ENCODE results near the gene LATS1.
"Not testable (repeated sequence)": the region's sequence is repeated elsewhere in the genome, so short reads cannot be mapped to it uniquely, and the experiment has no call there.

Gene LATS1

DNA sequence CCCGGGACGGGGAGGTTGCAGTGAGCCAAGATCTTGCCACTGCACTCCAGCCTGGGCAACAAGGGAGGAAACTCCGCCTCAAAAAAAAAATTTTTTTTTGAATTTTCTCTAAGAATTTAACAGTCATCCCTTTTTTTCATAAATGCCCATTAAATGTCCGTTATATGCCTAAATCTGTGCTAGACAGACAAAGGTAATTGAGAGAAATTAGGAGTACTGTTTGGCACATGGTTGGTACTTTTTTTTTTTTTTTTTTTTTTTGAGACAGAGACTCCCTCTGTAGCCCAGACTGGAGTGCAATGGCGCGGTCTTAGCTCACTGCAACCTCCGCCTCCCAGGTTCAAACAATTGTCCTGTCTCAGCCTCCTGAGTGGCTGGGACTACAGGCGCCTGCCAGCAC lies 33.3 kb upstream of the LATS1 start:
- Histone ChIP-seq H3K27me3 (ENCODE audit: insufficient read depth, low read length) (no peaks in the 10 kb centered on the region), H3K4me3 (ENCODE audit: low read depth, low read length) (peak overlapping the region; percentile 97), H3K27ac (ENCODE audit: low read depth, low read length) (no peak overlapping the region), H3K79me2 (ENCODE audit: control insufficient read depth, insufficient read depth, low read length, unreplicated experiment) (peaks cover 68% of the 10 kb centered on the region), H3K4me1 (ENCODE audit: control insufficient read depth, insufficient read depth, low read length, unreplicated experiment) (peaks cover 11% of the 10 kb centered on the region), H3K36me3 (ENCODE audit: insufficient read depth, low read length) (no peaks in the 10 kb centered on the region), H2AFZ (ENCODE audit: low read length, unreplicated experiment) (no peak overlapping the region)

DNA sequence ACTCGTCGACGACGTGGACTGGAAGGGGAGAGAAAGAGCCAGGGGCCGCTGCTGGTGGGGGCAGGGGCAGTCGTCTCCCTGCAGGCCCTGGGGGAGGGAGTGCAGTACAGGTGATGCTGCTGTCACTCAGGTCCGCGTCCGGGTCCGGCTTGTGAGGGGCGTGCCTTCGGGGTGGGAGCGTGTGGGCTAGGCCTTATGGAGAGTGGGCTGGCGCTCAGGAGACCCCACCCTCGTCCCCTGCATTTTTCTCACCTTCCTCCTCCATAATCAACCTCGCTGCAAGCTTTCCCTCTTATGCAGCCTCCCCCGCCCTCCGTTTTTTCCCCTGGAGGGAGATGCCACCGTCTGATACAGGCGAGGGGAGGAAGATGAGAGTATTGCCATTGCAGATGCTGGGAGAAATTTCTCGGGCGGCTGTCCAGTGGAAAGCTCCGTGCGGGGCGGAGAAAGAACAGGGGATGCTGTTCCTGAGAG lies 32.3 kb upstream of the LATS1 start:
- H3K4me3 ChIP-seq (ENCODE audit: low read depth, low read length): peak overlapping the region; percentile 97
- H3K4me1 ChIP-seq (ENCODE audit: control insufficient read depth, insufficient read depth, low read length, unreplicated experiment): peaks cover 14% of the 10 kb centered on the region
- H3K79me2 ChIP-seq (ENCODE audit: control insufficient read depth, insufficient read depth, low read length, unreplicated experiment): peaks cover 68% of the 10 kb centered on the region
- H3K27me3 ChIP-seq (ENCODE audit: insufficient read depth, low read length): no peaks in the 10 kb centered on the region
- peak overlapping the region; percentile 25; the same call in 1 of the 2 replicates for H3K27ac ChIP-seq (ENCODE audit: low read depth, low read length)
- H2AFZ ChIP-seq (ENCODE audit: low read length, unreplicated experiment): peak overlapping the region; percentile 89
- H3K36me3 ChIP-seq (ENCODE audit: insufficient read depth, low read length): no peaks in the 10 kb centered on the region

DNA sequence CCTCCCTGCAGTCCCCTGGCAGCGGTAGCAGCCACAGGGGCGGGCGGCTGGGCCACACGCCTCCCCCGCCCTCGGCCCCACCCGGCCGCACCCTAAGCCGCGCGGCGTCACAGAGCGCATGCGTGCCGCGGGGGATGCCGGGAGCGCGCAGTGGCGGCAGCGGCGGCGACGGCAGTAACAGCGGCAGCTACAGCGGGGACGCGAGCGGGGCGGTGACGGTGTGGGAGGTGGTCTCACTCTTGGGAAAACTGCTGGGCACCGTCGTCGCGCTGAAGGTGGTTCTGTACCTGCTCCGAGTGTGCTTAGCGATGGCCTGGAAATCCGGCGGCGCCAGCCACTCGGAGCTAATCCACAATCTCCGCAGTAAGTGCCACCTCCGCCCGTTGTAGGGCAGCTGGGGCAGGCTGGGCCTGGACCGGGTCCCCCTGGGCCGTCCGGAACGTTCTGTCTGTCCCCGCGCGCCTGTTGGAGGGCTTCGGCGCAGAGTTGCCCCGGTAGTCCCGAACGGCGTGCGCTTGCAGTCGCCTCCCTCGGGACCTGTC lies 31.8 kb upstream of the LATS1 start, which contains the start of gene PCMT1:
Gene PCMT1, plus strand, starts transcription at position 148 of the 542 bp plus-strand sequence. Its CDS starts 161 bp downstream, at position 309.
- peak within 1 kb of the TSS; percentile 89 for H2AFZ ChIP-seq (ENCODE audit: low read length, unreplicated experiment)
- H3K4me1 ChIP-seq (ENCODE audit: control insufficient read depth, insufficient read depth, low read length, unreplicated experiment): peaks cover 14% of the 10 kb centered on the region
- H3K79me2 ChIP-seq (ENCODE audit: control insufficient read depth, insufficient read depth, low read length, unreplicated experiment): peaks cover 64% of the 10 kb centered on the region
- peak within 1 kb of the TSS; percentile 25; the same call in 1 of the 2 replicates for H3K27ac ChIP-seq (ENCODE audit: low read depth, low read length)
- no peaks in the 10 kb centered on the region for H3K36me3 ChIP-seq (ENCODE audit: insufficient read depth, low read length)
- H3K4me3 ChIP-seq (ENCODE audit: low read depth, low read length): peak within 1 kb of the TSS; percentile 97
- no peaks in the 10 kb centered on the region for H3K27me3 ChIP-seq (ENCODE audit: insufficient read depth, low read length)

DNA sequence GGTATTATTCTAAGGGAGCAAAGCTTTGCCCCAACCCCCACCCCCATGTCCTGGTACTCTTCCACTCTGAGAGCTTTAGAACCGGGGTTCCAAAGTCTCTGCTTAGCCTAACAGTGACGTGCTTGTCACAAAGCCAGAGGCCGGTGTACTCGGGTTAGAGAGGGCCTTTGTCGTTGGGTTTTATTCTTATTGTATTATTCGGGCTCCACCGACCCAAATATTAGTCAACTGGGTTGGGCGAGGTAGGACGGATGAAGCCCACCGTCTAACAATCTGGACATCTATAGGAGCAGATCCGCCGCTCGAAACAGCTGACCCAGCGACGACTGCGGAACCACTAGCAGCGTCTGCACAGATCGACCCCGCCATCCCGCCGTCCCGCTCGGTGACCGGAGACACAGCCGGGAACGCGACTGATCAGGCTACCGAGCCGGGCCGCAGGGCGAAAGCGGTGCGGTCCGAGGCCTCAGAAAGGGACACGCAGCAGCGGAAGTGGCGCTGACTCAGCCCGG lies 31.2 kb upstream of the LATS1 start:
- peak overlapping the region; percentile 97 for H3K4me3 ChIP-seq (ENCODE audit: low read depth, low read length)
- not testable (repeated sequence) for H3K27ac ChIP-seq (ENCODE audit: low read depth, low read length); H3K27me3 ChIP-seq (ENCODE audit: insufficient read depth, low read length); H2AFZ ChIP-seq (ENCODE audit: low read length, unreplicated experiment); H3K36me3 ChIP-seq (ENCODE audit: insufficient read depth, low read length)
- peaks cover 63% of the 10 kb centered on the region for H3K79me2 ChIP-seq (ENCODE audit: control insufficient read depth, insufficient read depth, low read length, unreplicated experiment)
- peaks cover 14% of the 10 kb centered on the region for H3K4me1 ChIP-seq (ENCODE audit: control insufficient read depth, insufficient read depth, low read length, unreplicated experiment)

DNA sequence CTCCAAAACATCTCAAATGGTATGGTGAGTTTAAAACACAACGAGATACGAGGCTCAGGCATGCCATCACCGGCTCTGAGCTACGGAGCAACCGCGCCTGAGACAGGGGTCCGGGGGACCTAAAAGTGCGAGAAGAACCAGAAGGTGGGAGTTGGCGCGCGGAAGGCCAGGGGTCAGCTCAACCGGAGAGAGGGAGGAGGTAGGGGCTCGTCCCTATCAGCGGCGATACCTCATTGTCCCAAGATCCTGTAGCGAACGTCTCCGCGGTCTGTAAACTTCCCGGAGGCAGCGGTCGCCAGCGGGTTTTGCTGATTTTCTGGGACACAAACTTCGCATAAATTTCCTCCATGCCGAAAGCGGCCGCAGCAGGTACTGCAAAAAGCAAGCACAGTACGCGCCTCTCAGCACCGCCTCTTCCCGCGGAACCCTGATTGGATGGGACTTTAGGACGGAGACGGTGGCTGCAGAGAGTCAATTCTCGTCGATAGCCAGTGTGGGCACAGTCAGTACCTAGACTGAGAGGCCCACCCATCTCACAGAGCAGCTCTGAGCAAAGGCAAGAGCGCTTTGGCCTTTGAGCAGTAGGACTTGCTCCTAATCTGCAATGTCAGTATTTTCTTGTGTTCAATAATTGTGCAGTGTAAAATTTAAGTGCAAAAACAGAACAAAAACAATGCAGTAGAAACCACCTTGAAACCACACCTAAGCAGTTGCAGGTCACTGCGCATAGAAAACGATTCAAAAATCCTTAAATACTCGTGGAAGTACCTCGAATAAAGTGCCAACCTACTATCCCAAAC lies 28.4 kb upstream of the LATS1 start, which contains the start of gene NUP43:
Gene NUP43, minus strand, starts transcription at position 383 of the 800 bp plus-strand sequence. Its CDS starts 34 bp downstream, at position 349.
- Histone ChIP-seq H3K27me3 (ENCODE audit: insufficient read depth, low read length) (no peaks in the 10 kb centered on the region), H3K4me1 (ENCODE audit: control insufficient read depth, insufficient read depth, low read length, unreplicated experiment) (peaks cover 9% of the 10 kb centered on the region), H3K27ac (ENCODE audit: low read depth, low read length) (peak within 1 kb of the TSS; percentile 32; the same call in 1 of the 2 replicates), H3K4me3 (ENCODE audit: low read depth, low read length) (peak within 1 kb of the TSS; percentile 94), H3K79me2 (ENCODE audit: control insufficient read depth, insufficient read depth, low read length, unreplicated experiment) (peaks cover 41% of the 10 kb centered on the region), H3K36me3 (ENCODE audit: insufficient read depth, low read length) (peaks cover 5% of the 10 kb centered on the region; the same call in 1 of the 2 replicates), H2AFZ (ENCODE audit: low read length, unreplicated experiment) (peak within 1 kb of the TSS; percentile 83)

DNA sequence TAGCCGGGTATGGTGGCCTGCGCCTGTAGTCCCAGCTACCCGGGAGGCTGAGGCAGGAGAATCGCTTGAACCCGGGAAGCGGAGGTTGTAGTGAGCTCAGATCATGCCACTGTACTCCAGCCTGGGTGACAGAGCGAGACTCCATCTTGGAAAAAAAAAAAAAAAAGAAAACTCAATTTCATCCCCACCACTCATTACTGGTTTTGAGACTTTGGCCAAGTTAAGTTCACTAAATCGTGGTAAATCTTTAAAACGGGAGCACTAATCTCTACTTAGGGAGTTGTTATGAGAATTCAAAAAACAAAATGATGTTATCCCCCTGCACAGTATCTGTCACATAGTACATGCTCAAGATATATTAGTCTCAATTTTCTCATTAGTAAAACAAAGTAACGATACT lies 27.4 kb upstream of the LATS1 start:
- not testable (repeated sequence) for H3K27ac ChIP-seq (ENCODE audit: low read depth, low read length); H2AFZ ChIP-seq (ENCODE audit: low read length, unreplicated experiment); H3K36me3 ChIP-seq (ENCODE audit: insufficient read depth, low read length); H3K4me1 ChIP-seq (ENCODE audit: control insufficient read depth, insufficient read depth, low read length, unreplicated experiment); H3K27me3 ChIP-seq (ENCODE audit: insufficient read depth, low read length)
- Histone ChIP-seq H3K4me3 (ENCODE audit: low read depth, low read length) (peak overlapping the region; percentile 94), H3K79me2 (ENCODE audit: control insufficient read depth, insufficient read depth, low read length, unreplicated experiment) (peaks cover 30% of the 10 kb centered on the region)

DNA sequence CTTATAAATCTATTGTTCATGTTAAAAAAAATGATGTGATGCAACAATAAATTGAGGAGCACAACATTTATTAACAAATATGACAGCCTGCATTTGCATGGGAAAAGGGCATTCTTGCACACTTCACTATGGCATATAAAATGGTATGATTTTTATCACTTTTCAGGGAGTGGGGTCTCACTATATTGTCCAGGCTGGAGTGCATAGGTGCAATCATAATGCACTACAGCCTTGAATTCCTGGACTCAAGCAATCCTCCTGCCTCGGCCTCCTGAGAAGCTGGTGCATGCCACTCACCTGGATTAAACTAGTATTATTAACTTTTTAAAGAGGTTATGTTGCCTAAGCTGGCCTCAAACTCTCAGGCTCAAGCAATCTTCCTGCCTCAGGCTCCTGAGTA lies 17.0 kb upstream of the LATS1 start:
- no peaks in the 10 kb centered on the region for H3K79me2 ChIP-seq (ENCODE audit: control insufficient read depth, insufficient read depth, low read length, unreplicated experiment)
- peaks cover 20% of the 10 kb centered on the region; the same call in 1 of the 2 replicates for H3K36me3 ChIP-seq (ENCODE audit: insufficient read depth, low read length)
- H3K4me3 ChIP-seq (ENCODE audit: low read depth, low read length): no peak overlapping the region
- H2AFZ ChIP-seq (ENCODE audit: low read length, unreplicated experiment): no peak overlapping the region
- no peaks in the 10 kb centered on the region for H3K27me3 ChIP-seq (ENCODE audit: insufficient read depth, low read length)
- no peaks in the 10 kb centered on the region for H3K4me1 ChIP-seq (ENCODE audit: control insufficient read depth, insufficient read depth, low read length, unreplicated experiment)
- no peak overlapping the region for H3K27ac ChIP-seq (ENCODE audit: low read depth, low read length)

DNA sequence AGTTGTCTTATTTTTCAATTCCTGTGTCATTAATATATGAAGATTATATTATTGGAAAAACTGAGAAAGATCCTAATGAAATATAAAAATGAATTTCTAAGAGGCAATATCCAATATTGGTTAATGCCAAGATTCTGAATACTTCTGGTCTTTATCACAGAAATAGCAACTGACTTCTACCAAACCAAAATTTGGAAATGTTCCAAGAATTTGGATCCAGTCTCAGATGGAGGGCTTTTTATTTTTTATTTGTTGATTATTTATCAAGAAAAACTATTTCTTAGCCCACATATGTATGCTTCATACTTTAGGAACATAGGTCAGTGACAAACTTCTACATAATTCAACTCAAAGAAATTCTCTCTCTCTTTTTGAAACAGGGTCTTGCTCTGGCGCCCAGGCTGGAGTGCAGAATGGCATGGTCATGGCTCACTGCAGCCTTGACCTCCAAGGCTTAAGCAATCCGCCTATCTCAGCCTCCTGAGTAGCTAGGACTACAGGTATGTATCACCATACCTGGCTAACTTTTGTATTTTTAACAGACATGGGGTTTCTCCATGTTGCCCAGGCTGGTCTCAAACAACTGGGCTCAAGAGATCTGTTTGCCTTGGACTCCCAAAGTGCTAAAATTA lies 15.3 kb upstream of the LATS1 start:
- no peaks in the 10 kb centered on the region for H3K79me2 ChIP-seq (ENCODE audit: control insufficient read depth, insufficient read depth, low read length, unreplicated experiment)
- peaks cover 17% of the 10 kb centered on the region; the same call in 1 of the 2 replicates for H3K36me3 ChIP-seq (ENCODE audit: insufficient read depth, low read length)
- H3K4me3 ChIP-seq (ENCODE audit: low read depth, low read length): no peak overlapping the region
- H3K27ac ChIP-seq (ENCODE audit: low read depth, low read length): no peak overlapping the region
- H3K4me1 ChIP-seq (ENCODE audit: control insufficient read depth, insufficient read depth, low read length, unreplicated experiment): no peaks in the 10 kb centered on the region
- no peaks in the 10 kb centered on the region for H3K27me3 ChIP-seq (ENCODE audit: insufficient read depth, low read length)
- no peak overlapping the region for H2AFZ ChIP-seq (ENCODE audit: low read length, unreplicated experiment)

DNA sequence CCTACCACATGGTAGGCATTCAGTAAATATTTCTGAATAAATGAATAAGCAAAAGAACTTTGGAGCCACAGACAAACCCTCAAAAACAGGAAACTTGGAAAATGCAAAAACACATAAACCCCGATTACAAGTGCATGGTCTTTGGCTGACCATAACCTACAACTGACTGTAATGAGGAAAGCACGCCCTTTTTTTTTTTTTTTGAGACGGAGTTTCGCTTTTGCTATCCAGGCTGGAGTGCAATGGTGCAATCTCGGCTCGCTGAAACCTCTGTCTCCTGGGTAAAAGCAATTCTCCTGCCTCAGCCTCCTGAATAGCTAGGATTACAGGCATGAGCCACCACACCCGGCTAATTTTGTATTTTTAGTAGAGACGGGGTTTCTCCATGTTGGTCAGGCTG lies 11.9 kb upstream of the LATS1 start:
- Histone ChIP-seq H3K27me3 (ENCODE audit: insufficient read depth, low read length) (no peaks in the 10 kb centered on the region), H3K79me2 (ENCODE audit: control insufficient read depth, insufficient read depth, low read length, unreplicated experiment) (no peaks in the 10 kb centered on the region), H3K27ac (ENCODE audit: low read depth, low read length) (no peak overlapping the region), H2AFZ (ENCODE audit: low read length, unreplicated experiment) (no peak overlapping the region), H3K36me3 (ENCODE audit: insufficient read depth, low read length) (peaks cover 7% of the 10 kb centered on the region; the same call in 1 of the 2 replicates), H3K4me1 (ENCODE audit: control insufficient read depth, insufficient read depth, low read length, unreplicated experiment) (no peaks in the 10 kb centered on the region), H3K4me3 (ENCODE audit: low read depth, low read length) (no peak overlapping the region)

DNA sequence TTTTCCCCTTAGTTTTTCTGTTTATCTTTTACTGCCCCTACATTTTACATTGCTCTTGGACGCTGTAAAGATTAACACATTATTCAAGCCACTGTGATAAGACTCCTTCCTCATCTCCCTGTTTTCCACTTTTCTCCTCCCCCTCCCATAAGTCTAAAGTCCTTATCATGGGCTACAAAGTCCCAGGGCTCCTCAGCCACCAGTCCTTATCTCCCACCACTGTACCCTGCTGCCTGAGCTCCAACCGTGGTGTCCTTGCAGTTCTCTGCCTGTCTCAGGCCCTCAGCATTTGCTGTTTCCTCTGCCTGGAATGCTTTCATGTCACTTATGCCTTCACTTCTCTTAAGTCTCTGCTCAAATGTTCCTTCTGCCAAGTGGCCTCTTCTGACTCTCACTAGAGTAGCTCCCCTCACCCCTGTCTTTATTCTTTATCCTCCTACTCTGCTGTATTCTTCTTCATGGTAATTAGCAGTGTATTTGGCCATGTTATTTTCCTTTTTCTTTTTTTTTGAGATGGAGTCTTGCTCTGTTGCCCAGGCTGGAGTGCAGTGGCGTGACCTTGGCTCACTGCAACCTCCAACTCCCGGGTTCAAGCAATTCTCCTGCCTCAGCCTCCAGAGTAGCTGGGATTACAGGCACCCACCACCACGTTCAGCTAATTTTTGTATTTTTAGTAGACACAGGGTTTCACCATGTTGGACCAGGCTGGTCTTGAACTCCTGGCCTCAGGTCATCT lies 10.8 kb upstream of the LATS1 start:
- Histone ChIP-seq H3K36me3 (ENCODE audit: insufficient read depth, low read length) (0 out of 2 replicates have a peak, but pooled peaks cover 8% of the 10 kb centered on the region), H2AFZ (ENCODE audit: low read length, unreplicated experiment) (no peak overlapping the region), H3K4me3 (ENCODE audit: low read depth, low read length) (no peak overlapping the region), H3K27me3 (ENCODE audit: insufficient read depth, low read length) (no peaks in the 10 kb centered on the region), H3K4me1 (ENCODE audit: control insufficient read depth, insufficient read depth, low read length, unreplicated experiment) (peaks cover 2% of the 10 kb centered on the region), H3K79me2 (ENCODE audit: control insufficient read depth, insufficient read depth, low read length, unreplicated experiment) (no peaks in the 10 kb centered on the region), H3K27ac (ENCODE audit: low read depth, low read length) (no peak overlapping the region)
